Mononuclear cell (primary cell): ENCODE data around the gene HTN1. TPM values are rescaled to one million over a fixed set of nuclear protein-coding genes. Genes with fewer than 3 reads are reported as not detected.

Source experiments
- H3K27me3 ChIP-seq: 2 replicates; pipeline ENCODE4 v1.6.0; 2011; ENCODE audit warnings: low read length, control low read depth; ENCODE audit not compliant: insufficient read depth
- H3K4me1 ChIP-seq: 2 replicates; pipeline ENCODE4 v1.5.1; 2011; ENCODE audit warnings: mild to moderate bottlenecking, low read length, control low read depth; ENCODE audit not compliant: insufficient read depth
- H3K4me3 ChIP-seq: 2 replicates; pipeline ENCODE4 v1.5.1; 2011; ENCODE audit warnings: mild to moderate bottlenecking, low read length, moderate library complexity
- H3K9me3 ChIP-seq: 2 replicates; pipeline ENCODE4 v1.5.1; 2011; ENCODE audit warnings: low read depth, mild to moderate bottlenecking, control low read depth, low read length
- total RNA-seq: library from RNA; depleted of rRNA; stranded (reverse); fragments of >200 nt; gene quantifications from one replicate; pipeline ENCODE4 v1.2.3, GENCODE V29; 2012

Gene HTN1
- total RNA-seq, 1 donor: not detected

DNA sequence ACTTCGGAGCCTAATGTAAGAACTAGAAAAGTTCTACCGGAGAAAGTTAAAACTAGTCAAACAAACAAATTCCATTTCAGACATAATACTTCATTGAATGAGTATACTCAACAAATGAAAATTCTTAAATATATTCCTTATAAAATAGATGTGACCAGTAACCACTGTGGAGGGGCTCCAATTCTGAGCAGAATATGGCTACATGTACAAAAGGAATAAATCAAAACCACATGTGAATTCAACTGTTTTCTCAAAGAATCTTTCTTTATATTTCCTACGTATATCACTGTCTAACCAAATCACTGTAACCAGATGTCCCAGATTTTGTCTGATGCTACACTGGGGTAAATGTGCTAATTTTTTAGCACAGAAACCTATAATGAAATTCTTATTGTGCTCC, 49.0 kb downstream of the HTN1 start:
- Histone ChIP-seq H3K9me3 (no peaks in the 10 kb centered on the region), H3K27me3 (no peaks in the 10 kb centered on the region), H3K4me1 (no peaks in the 10 kb centered on the region), H3K4me3 (no peak overlapping the region)

Other genes with a start within 250 kb of the HTN1 start
- not detected for gene SULT1E1, start 190.3 kb upstream of the HTN1 start, total RNA-seq
- not detected for gene CSN1S1, start 119.4 kb upstream of the HTN1 start, total RNA-seq
- not detected for gene CSN2, start 84.7 kb upstream of the HTN1 start, total RNA-seq
- gene STATH, start 54.5 kb upstream of the HTN1 start, total RNA-seq: not detected
- not detected for gene HTN3, start 22.0 kb upstream of the HTN1 start, total RNA-seq
- not detected for gene PRR27, start 103.8 kb downstream of the HTN1 start, total RNA-seq
- not detected for gene ODAM, start 145.3 kb downstream of the HTN1 start, total RNA-seq
- gene FDCSP, start 175.7 kb downstream of the HTN1 start, total RNA-seq: not detected
- gene CSN3, start 192.2 kb downstream of the HTN1 start, total RNA-seq: not detected